Dendritic cell treated with granulocyte-macrophage colony-stimulating factor and Interleukin-4, amounts not matched to agents 40 ng/mL and 50 ng/mL, for 4 days (primary cell): ENCODE measurements around the gene CCND2.

Experiments used
- H3K27ac Mint-ChIP-seq: one replicate; pipeline ENCODE4 v1.8.0; 2022; ENCODE audit warnings: mild to moderate bottlenecking, mixed read lengths
- H3K27me3 Mint-ChIP-seq: one replicate; pipeline ENCODE4 v1.8.0; 2022; ENCODE audit warnings: mild to moderate bottlenecking, mixed read lengths
- H3K36me3 Mint-ChIP-seq: one replicate; pipeline ENCODE4 v1.8.0; 2022; ENCODE audit warnings: low read depth, mixed read lengths
- H3K4me1 Mint-ChIP-seq: one replicate; pipeline ENCODE4 v1.8.0; 2022; ENCODE audit warnings: low read depth, mixed read lengths
- H3K4me3 Mint-ChIP-seq: one replicate; pipeline ENCODE4 v1.8.0; 2022; ENCODE audit warnings: mild to moderate bottlenecking, moderate library complexity, mixed read lengths
- H3K9me3 Mint-ChIP-seq: one replicate; pipeline ENCODE4 v1.8.0; 2022; ENCODE audit warnings: mixed read lengths
- intact Hi-C: fragments of 100-400 bp; cut with micrococcal nuclease; formaldehyde crosslinking; loops from one replicate; pipeline ENCODE4 v1.15.0; 2022

CCND2 gene

GRCh38 chr12:4244868-4245267, 28.7 kb upstream of the CCND2 start:
- Mint-ChIP-seq H3K27me3 (peaks cover 72% of the 10 kb centered on the region), H3K27ac (no peak overlapping the region), H3K36me3 (no peaks in the 10 kb centered on the region), H3K9me3 (no peaks in the 10 kb centered on the region), H3K4me1 (peaks cover 64% of the 10 kb centered on the region), H3K4me3 (no peak overlapping the region)
- intact Hi-C loops: no loop called here

- no peaks in the 10 kb centered on the region for H3K9me3 Mint-ChIP-seq
- intact Hi-C loops: no loop called here
- peaks cover 60% of the 10 kb centered on the region for H3K4me1 Mint-ChIP-seq
- peaks cover 72% of the 10 kb centered on the region for H3K27me3 Mint-ChIP-seq
- H3K27ac Mint-ChIP-seq: no peak overlapping the region
- H3K4me3 Mint-ChIP-seq: no peak overlapping the region
- no peaks in the 10 kb centered on the region for H3K36me3 Mint-ChIP-seq
These were observed 28.1 kb upstream of the CCND2 start for GRCh38 chr12:4245446-4245845.

DNA sequence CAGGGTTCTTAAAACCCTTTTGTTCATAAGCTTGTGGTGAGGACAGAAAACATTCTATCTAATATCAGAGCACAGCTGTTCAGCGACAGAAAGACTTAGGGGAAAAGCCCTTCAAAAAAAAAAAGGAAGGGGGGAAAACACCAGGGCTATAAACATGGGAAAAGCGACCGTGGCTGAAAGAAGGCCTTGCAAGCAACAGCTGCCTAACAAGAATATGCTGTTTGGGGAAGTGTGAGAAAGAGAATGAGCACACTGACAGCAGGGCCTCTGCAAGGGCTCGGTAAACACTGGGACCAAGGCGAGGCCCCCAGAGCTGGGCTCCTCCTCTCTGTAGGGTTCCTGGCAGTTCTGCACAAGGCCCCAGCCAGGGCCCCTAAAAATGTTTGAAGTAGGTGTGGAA, 27.4 kb upstream of the CCND2 start:
- Mint-ChIP-seq H3K36me3 (no peaks in the 10 kb centered on the region), H3K27ac (peak overlapping the region; percentile 19), H3K4me3 (no peak overlapping the region), H3K27me3 (peaks cover 72% of the 10 kb centered on the region), H3K9me3 (no peaks in the 10 kb centered on the region), H3K4me1 (peaks cover 58% of the 10 kb centered on the region)
- intact Hi-C loops: no loop called here

GRCh38 chr12:4250691-4251090, 22.9 kb upstream of the CCND2 start:
- no peaks in the 10 kb centered on the region for H3K9me3 Mint-ChIP-seq
- intact Hi-C loops: no loop called here
- no peaks in the 10 kb centered on the region for H3K36me3 Mint-ChIP-seq
- no peak overlapping the region for H3K27ac Mint-ChIP-seq
- peaks cover 55% of the 10 kb centered on the region for H3K27me3 Mint-ChIP-seq
- H3K4me3 Mint-ChIP-seq: no peak overlapping the region
- H3K4me1 Mint-ChIP-seq: peaks cover 19% of the 10 kb centered on the region

DNA sequence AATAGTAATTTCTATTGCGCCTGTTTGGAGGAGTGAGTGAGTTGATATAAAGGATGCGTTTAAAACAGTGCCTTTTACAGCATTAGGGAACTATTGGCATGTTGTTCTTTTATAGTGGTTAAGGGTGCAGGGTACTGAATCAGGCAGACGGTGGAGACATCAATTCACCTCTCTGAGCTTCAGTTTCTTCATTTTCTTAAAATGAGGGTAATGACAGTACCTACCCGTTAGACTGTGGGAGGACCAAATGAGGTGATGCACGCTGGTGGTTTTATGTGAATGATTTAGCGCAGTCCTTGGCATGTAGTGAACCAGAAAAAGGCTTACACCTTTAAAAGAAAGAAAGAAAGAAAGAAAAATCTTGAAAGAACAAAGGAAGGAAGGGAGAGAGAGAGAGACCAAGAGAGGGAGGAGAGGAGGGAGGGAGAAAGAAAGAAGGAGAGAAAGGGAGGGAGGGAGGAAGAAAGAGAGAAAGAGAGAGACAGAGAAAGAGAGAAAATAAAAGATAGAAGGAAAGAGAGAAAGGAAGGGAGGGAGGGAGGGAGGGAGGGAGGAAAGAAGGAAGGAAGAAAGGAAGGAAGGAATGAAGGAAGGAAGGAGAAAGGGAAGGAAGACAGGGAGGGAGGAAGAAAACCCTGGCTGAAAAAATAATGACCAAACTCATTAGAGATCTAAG, 22.2 kb upstream of the CCND2 start:
- H3K9me3 Mint-ChIP-seq: no peaks in the 10 kb centered on the region
- intact Hi-C loops: no loop called here
- no peaks in the 10 kb centered on the region for H3K36me3 Mint-ChIP-seq
- H3K4me1 Mint-ChIP-seq: peaks cover 13% of the 10 kb centered on the region
- H3K27ac Mint-ChIP-seq: no peak overlapping the region
- peaks cover 51% of the 10 kb centered on the region for H3K27me3 Mint-ChIP-seq
- no peak overlapping the region for H3K4me3 Mint-ChIP-seq

GRCh38 chr12:4251967-4252366, 21.6 kb upstream of the CCND2 start:
- H3K27ac Mint-ChIP-seq: no peak overlapping the region
- H3K4me1 Mint-ChIP-seq: peaks cover 11% of the 10 kb centered on the region
- peaks cover 54% of the 10 kb centered on the region for H3K27me3 Mint-ChIP-seq
- no peak overlapping the region for H3K4me3 Mint-ChIP-seq
- H3K36me3 Mint-ChIP-seq: no peaks in the 10 kb centered on the region
- no peaks in the 10 kb centered on the region for H3K9me3 Mint-ChIP-seq
- intact Hi-C loops: no loop called here

GRCh38 chr12:4252601-4253000, 21.0 kb upstream of the CCND2 start:
- Mint-ChIP-seq H3K27me3 (peaks cover 54% of the 10 kb centered on the region), H3K36me3 (no peaks in the 10 kb centered on the region), H3K9me3 (no peaks in the 10 kb centered on the region), H3K27ac (no peak overlapping the region), H3K4me3 (no peak overlapping the region), H3K4me1 (peaks cover 11% of the 10 kb centered on the region)
- intact Hi-C loops: no loop called here

DNA sequence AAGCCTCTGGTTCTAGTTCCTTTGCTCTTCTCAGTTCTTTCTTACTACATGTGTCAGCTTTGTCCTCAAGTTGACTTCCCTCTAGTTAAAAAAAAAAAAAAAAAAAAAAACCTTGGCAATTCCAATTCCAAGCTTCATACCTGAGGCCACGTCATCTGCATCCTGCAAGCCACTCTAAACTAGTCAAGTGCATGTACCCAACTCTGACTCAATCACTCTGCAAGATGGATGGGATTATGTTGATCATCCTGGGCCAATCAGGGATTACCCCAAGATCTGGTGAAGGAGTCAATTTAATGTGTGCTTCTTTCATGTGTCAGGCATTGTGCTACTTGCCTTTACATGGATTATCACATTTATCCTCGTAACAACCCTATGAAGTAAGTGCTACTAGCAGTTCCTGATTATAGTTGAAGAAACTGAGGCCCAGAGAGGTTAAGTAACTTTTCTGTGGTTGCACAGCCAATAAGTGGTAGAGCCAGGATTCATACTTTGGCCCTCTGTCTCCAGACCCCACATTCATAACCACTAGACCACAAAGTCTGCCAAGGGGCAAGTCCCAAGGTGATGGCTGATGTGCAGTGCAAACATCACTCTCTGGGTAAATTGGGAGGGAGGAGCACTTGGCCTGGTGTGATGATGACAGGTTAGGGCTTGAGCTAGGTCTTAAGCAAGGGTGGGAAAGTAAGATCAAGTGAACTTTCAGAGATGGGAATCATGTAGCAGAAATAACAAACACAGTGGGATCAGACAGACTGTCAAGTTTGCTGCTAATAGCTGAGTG, 17.3 kb upstream of the CCND2 start:
- intact Hi-C loops: no loop called here
- Mint-ChIP-seq H3K9me3 (peaks cover 8% of the 10 kb centered on the region), H3K4me1 (peaks cover 4% of the 10 kb centered on the region), H3K27ac (no peak overlapping the region), H3K4me3 (no peak overlapping the region), H3K36me3 (no peaks in the 10 kb centered on the region), H3K27me3 (peaks cover 46% of the 10 kb centered on the region)

GRCh38 chr12:4257442-4257841, 16.1 kb upstream of the CCND2 start:
- no peak overlapping the region for H3K27ac Mint-ChIP-seq
- intact Hi-C loops: no loop called here
- peaks cover 42% of the 10 kb centered on the region for H3K27me3 Mint-ChIP-seq
- no peaks in the 10 kb centered on the region for H3K36me3 Mint-ChIP-seq
- peaks cover 8% of the 10 kb centered on the region for H3K9me3 Mint-ChIP-seq
- no peaks in the 10 kb centered on the region for H3K4me1 Mint-ChIP-seq
- no peak overlapping the region for H3K4me3 Mint-ChIP-seq

- intact Hi-C loops: no loop called here
These were observed 14.5 kb upstream of the CCND2 start for GRCh38 chr12:4259099-4259498.

GRCh38 chr12:4261655-4262054, 11.9 kb upstream of the CCND2 start:
- H3K4me1 Mint-ChIP-seq: no peaks in the 10 kb centered on the region
- H3K27me3 Mint-ChIP-seq: peaks cover 49% of the 10 kb centered on the region
- no peak overlapping the region for H3K4me3 Mint-ChIP-seq
- intact Hi-C loops: no loop called here
- H3K27ac Mint-ChIP-seq: no peak overlapping the region
- peaks cover 8% of the 10 kb centered on the region for H3K9me3 Mint-ChIP-seq
- H3K36me3 Mint-ChIP-seq: no peaks in the 10 kb centered on the region

More at GRCh38 chr12:4259099-4259498, 14.5 kb upstream of the CCND2 start:
- no peak overlapping the region for H3K4me3 Mint-ChIP-seq
- peaks cover 8% of the 10 kb centered on the region for H3K9me3 Mint-ChIP-seq
- H3K36me3 Mint-ChIP-seq: no peaks in the 10 kb centered on the region
- no peak overlapping the region for H3K27ac Mint-ChIP-seq
- H3K4me1 Mint-ChIP-seq: no peaks in the 10 kb centered on the region
- peaks cover 32% of the 10 kb centered on the region for H3K27me3 Mint-ChIP-seq

- Mint-ChIP-seq H3K36me3 (no peaks in the 10 kb centered on the region), H3K4me3 (no peak overlapping the region), H3K27me3 (peaks cover 60% of the 10 kb centered on the region), H3K27ac (no peak overlapping the region), H3K4me1 (peaks cover 21% of the 10 kb centered on the region), H3K9me3 (no peaks in the 10 kb centered on the region)
- intact Hi-C loops: loop anchor here (5.0 kb wide), 1 partner anchor 103 kb away; no protein-coding TSS in a partner anchor
These were observed 8.3 kb upstream of the CCND2 start for GRCh38 chr12:4265280-4265679.

GRCh38 chr12:4266990-4267389, 6.6 kb upstream of the CCND2 start:
- intact Hi-C loops: loop anchor here (5.0 kb wide), 1 partner anchor 105 kb away; no protein-coding TSS in a partner anchor
- no peaks in the 10 kb centered on the region for H3K36me3 Mint-ChIP-seq
- H3K27ac Mint-ChIP-seq: no peak overlapping the region
- peaks cover 26% of the 10 kb centered on the region for H3K4me1 Mint-ChIP-seq
- H3K27me3 Mint-ChIP-seq: peaks cover 65% of the 10 kb centered on the region
- no peaks in the 10 kb centered on the region for H3K9me3 Mint-ChIP-seq
- no peak overlapping the region for H3K4me3 Mint-ChIP-seq

- Mint-ChIP-seq H3K36me3 (no peaks in the 10 kb centered on the region), H3K4me1 (peaks cover 34% of the 10 kb centered on the region), H3K4me3 (no peak overlapping the region), H3K9me3 (no peaks in the 10 kb centered on the region), H3K27me3 (peaks cover 67% of the 10 kb centered on the region), H3K27ac (no peak overlapping the region)
- intact Hi-C loops: loop anchor here (5.0 kb wide), 1 partner anchor 106 kb away; no protein-coding TSS in a partner anchor
These were observed 5.7 kb upstream of the CCND2 start for GRCh38 chr12:4267704-4268328.
